Measurements from ENCODE around the gene PDE12. TPM values are rescaled to one million over a fixed set of nuclear protein-coding genes. Genes with fewer than 3 reads are reported as not detected.

Gene PDE12
- polyA plus RNA-seq, 1 of the 3 experiments (the other 2 are of a cell fraction): 7.4 TPM

DNA sequence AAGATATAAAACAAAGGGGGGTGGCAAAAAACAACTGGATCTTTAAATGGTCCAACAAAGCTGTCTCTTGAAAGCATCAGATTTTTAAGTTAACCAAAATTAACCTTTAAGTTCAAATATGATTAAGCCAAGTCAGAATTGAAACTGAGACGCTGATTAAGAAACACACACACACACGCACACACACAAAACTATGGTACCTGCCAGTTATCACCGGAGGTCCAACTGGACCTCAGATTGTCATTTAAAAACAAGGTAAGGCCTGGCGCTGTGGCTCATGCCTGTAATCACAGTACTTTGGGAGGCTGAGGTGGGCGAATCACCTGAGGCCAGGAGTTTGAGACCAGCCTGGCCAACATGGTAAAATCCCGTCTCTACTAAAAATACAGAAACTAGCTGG lies 30.7 kb downstream of the PDE12 start (continued):
- TF ChIP-seq EZH2phosphoT487 (IDR thresholded peaks at IDR 0.05; ENCODE audit: borderline replicate concordance, low read depth): no peak

- DNase-seq: no peak
- ChIA-PET CTCF (no interaction called here), POLR2A (interaction anchor here (0.5 kb wide), 1 partner anchor 589 kb away, joined by 3 read pairs; no protein-coding TSS in a partner anchor)
- H3K4me2 ChIP-seq: no peak overlapping the region
- H3K79me2 ChIP-seq (ENCODE audit: insufficient read depth): peaks cover 100% of the 10 kb centered on the region
- H3K9ac ChIP-seq: no peak overlapping the region
- WGBS (ENCODE audit: low lambda C conversion rate): 94% methylated on average over 2 of the region's 2 CpGs
- H3K27me3 ChIP-seq (ENCODE audit: insufficient read depth): no peaks in the 10 kb centered on the region
- peaks cover 29% of the 10 kb centered on the region for H3F3A ChIP-seq (replicated peaks; ENCODE audit: insufficient read depth)
- H4K20me1 ChIP-seq (ENCODE audit: insufficient read depth): peaks cover 100% of the 10 kb centered on the region
- H3K27ac ChIP-seq (ENCODE audit: low read depth in 2 of 2, low read length in 1 of 2): no peak overlapping the region
- H3K36me3 ChIP-seq (replicated peaks in 1 of 2; ENCODE audit: control insufficient read depth in 1 of 2, insufficient read depth in 2 of 2, low read length in 1 of 2): peaks cover 9 to 73% of the 10 kb centered on the region in 2 experiments
- H2AFZ ChIP-seq (ENCODE audit: low read depth): no peak overlapping the region
- TF ChIP-seq NFIC (IDR thresholded peaks at IDR 0.05; ENCODE audit: borderline replicate concordance): no peak
- TF ChIP-seq PBX3 (IDR thresholded peaks at IDR 0.05): no peak
- TF ChIP-seq YY1 (IDR thresholded peaks at IDR 0.05; ENCODE audit: low read depth): no peak
- no peak for TF ChIP-seq TCF12 (IDR thresholded peaks at IDR 0.05)
- TF ChIP-seq GATA2 (CRISPR knock-in tag; IDR thresholded peaks at IDR 0.05): no peak
- TF ChIP-seq FOSL2 (IDR thresholded peaks at IDR 0.05; ENCODE audit: borderline replicate concordance, low read depth): no peak
- TF ChIP-seq ELF1 (IDR thresholded peaks at IDR 0.05): no peak
- TF ChIP-seq GABPA (IDR thresholded peaks at IDR 0.05; ENCODE audit: low read depth): no peak
- no peak for TF ChIP-seq POLR2AphosphoS5 (IDR thresholded peaks at IDR 0.05; ENCODE audit: low read depth, low read length)
- H3K9me3 ChIP-seq: no peaks in the 10 kb centered on the region
- no peaks in the 10 kb centered on the region; a peak in 2 of 4 replicates for H3K4me1 ChIP-seq (ENCODE audit: control insufficient read depth in 1 of 2, insufficient read depth in 2 of 2, low read depth in 1 of 2, low read length in 1 of 2)
- H3K4me3 ChIP-seq (ENCODE audit: low read depth in 2 of 2, low read length in 1 of 2): no peak overlapping the region
- no peaks in the 10 kb centered on the region for H3K9me2 ChIP-seq
These were observed 31.8 kb downstream of the PDE12 start for GRCh38 chr3:57587905-57588304.

DNA sequence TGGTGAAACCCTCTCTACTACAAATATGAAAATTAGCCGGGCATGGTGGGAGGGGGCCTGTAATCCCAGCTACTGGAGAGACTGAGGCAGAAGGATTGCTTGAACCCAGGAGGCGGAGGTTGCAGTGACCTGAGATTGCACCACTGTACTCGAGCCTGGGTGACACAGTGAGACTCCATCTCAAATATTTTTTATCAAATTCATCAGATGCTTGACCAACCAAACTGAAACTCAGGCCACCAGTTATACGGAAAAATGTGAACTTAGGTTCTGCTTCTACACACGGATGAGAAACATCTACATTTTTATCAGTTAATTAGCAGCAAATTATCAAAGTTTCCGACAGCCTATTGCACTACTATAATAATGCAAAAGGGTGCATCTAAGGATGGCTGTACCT lies 36.2 kb downstream of the PDE12 start:
- 54% methylated on average over 5 of the region's 6 CpGs for WGBS (ENCODE audit: low lambda C conversion rate)
- H3K4me1 ChIP-seq (ENCODE audit: control insufficient read depth in 1 of 2, insufficient read depth in 2 of 2, low read depth in 1 of 2, low read length in 1 of 2): peaks cover 3 to 9% of the 10 kb centered on the region in 2 experiments; a peak in 2 of 4 replicates
- ChIA-PET CTCF (no interaction called here), POLR2A (no interaction called here)
- H3F3A ChIP-seq (replicated peaks; ENCODE audit: insufficient read depth): peaks cover 27% of the 10 kb centered on the region
- no peak overlapping the region for H2AFZ ChIP-seq (ENCODE audit: low read depth)
- DNase-seq: no peak
- 0 out of 4 replicates have a peak overlapping the region, but pooled peaks of 1 of the 2 experiments have one; percentile 8 for H3K4me3 ChIP-seq (ENCODE audit: low read depth in 2 of 2, low read length in 1 of 2)
- peaks cover 92% of the 10 kb centered on the region for H4K20me1 ChIP-seq (ENCODE audit: insufficient read depth)
- H3K9ac ChIP-seq: no peak overlapping the region
- H3K9me2 ChIP-seq: no peaks in the 10 kb centered on the region
- H3K27me3 ChIP-seq (ENCODE audit: insufficient read depth): no peaks in the 10 kb centered on the region
- no peaks in the 10 kb centered on the region for H3K9me3 ChIP-seq
- H3K79me2 ChIP-seq (ENCODE audit: insufficient read depth): peaks cover 98% of the 10 kb centered on the region
- peak overlapping the region; percentile 89; the same call in 1 of the 2 replicates for H3K4me2 ChIP-seq
- no peak overlapping the region for H3K27ac ChIP-seq (ENCODE audit: low read depth in 2 of 2, low read length in 1 of 2)
- peaks cover 10 to 64% of the 10 kb centered on the region in 2 experiments for H3K36me3 ChIP-seq (replicated peaks in 1 of 2; ENCODE audit: control insufficient read depth in 1 of 2, insufficient read depth in 2 of 2, low read length in 1 of 2)
- TF ChIP-seq ZBTB33 (IDR thresholded peaks at IDR 0.05; ENCODE audit: borderline replicate concordance, low read depth) (no peak), EZH2phosphoT487 (IDR thresholded peaks at IDR 0.05; ENCODE audit: borderline replicate concordance, low read depth) (no peak), RFX5 (IDR thresholded peaks at IDR 0.05; ENCODE audit: low read length) (no peak), RCOR1 (IDR thresholded peaks at IDR 0.05; ENCODE audit: low read length) (no peak), FOXJ3 (CRISPR knock-in tag; IDR thresholded peaks at IDR 0.05) (no peak), TCF12 (IDR thresholded peaks at IDR 0.05) (no peak), TEAD4 (IDR thresholded peaks at IDR 0.05; ENCODE audit: borderline replicate concordance, insufficient read depth) (no peak), REST (IDR thresholded peaks at IDR 0.05; ENCODE audit: low read depth, low read length) (no peak), POLR2AphosphoS5 (IDR thresholded peaks at IDR 0.05; ENCODE audit: low read depth, low read length) (no peak), FOSL2 (IDR thresholded peaks at IDR 0.05; ENCODE audit: borderline replicate concordance, low read depth) (no peak)
- TF ChIP-seq, protein P1, sequence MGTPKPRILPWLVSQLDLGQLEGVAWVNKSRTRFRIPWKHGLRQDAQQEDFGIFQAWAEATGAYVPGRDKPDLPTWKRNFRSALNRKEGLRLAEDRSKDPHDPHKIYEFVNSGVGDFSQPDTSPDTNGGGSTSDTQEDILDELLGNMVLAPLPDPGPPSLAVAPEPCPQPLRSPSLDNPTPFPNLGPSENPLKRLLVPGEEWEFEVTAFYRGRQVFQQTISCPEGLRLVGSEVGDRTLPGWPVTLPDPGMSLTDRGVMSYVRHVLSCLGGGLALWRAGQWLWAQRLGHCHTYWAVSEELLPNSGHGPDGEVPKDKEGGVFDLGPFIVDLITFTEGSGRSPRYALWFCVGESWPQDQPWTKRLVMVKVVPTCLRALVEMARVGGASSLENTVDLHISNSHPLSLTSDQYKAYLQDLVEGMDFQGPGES (IDR thresholded peaks at IDR 0.05; ENCODE audit: low read depth, low read length): no peak
